Endothelial cell of umbilical vein (primary cell): Measurements from ENCODE around the gene CADPS. TPM values are rescaled to one million over a fixed set of nuclear protein-coding genes. Genes with fewer than 3 reads are reported as not detected.

Experiments
- BruUV-seq: library from RNA; stranded (reverse); fragments of 400-500 nt; replicated peaks from 2 replicates; lab custom pipeline; 2021; lab: Mats Ljungman, UMichigan
- CTCF ChIA-PET: fragments of 300-600, 350-600 bp; sonication (Branson Sonifier 250); formaldehyde crosslinking; loops from one replicate; lab custom pipeline; 2021; ENCODE audit warnings: antibody characterized with exemption, inconsistent platforms; lab: Charles Lee
- POLR2A ChIA-PET: fragments of 300-600, 350-600 bp; sonication (Branson Sonifier 250); formaldehyde crosslinking; loops from one replicate; lab custom pipeline; 2021; ENCODE audit warnings: antibody characterized with exemption, inconsistent platforms; lab: Charles Lee
- DNase-seq: peaks from one replicate; pipeline ENCODE4 v3.0.0-alpha.2; 2011; ENCODE audit warnings: low read depth, low spot score
- FAIRE-seq: peaks from 2 replicates; lab custom pipeline; 2011; peaks lifted over from hg19 to GRCh38; lab: Jason Lieb, UNC
- H2AFZ ChIP-seq: 2 replicates; pipeline ENCODE4 v1.6.0; 2012; ENCODE audit warnings: low read depth, low read length, control low read depth, inconsistent platforms
- H3K27ac ChIP-seq: 2 replicates; pipeline ENCODE4 v1.5.1; 2011; ENCODE audit warnings: low read depth, mild to moderate bottlenecking, control low read depth, low read length, moderate library complexity; ENCODE audit not compliant: insufficient read depth
- H3K27me3 ChIP-seq, 2 experiments: 2 replicates each; pipeline versions ENCODE4 v1.6.0 to v1.6.1; 2011; ENCODE audit warnings: low read length in 2 of 2, mixed read lengths in 1 of 2; ENCODE audit not compliant: control insufficient read depth in 2 of 2, insufficient read depth in 2 of 2
- H3K36me3 ChIP-seq, 2 experiments: 2 replicates in 1 of 2; 3 replicates in 1 of 2; pipeline ENCODE4 v1.5.1; 2011; ENCODE audit warnings: low read length in 2 of 2, mild to moderate bottlenecking in 1 of 2, moderate library complexity in 1 of 2; ENCODE audit not compliant: control insufficient read depth in 2 of 2, insufficient read depth in 2 of 2; ENCODE audit errors: extremely low read depth in 1 of 2
- H3K4me1 ChIP-seq: 3 replicates; pipeline ENCODE4 v1.5.1; 2011; ENCODE audit warnings: mild to moderate bottlenecking, low read length; ENCODE audit not compliant: control insufficient read depth, insufficient read depth; ENCODE audit errors: extremely low read depth
- H3K4me2 ChIP-seq: 2 replicates; pipeline ENCODE4 v1.6.1; 2011; ENCODE audit warnings: low read length, control low read depth, mixed read lengths; ENCODE audit not compliant: insufficient read depth
- H3K4me3 ChIP-seq, 3 experiments: fragments of 200-600 bp in 1 of 3; sonication (generic), shearing (Covaris generic) in 1 of 3; replicated peaks in 1 of 3; 2 replicates each; pipeline ENCODE4 v1.5.1; 2011 to 2016; ENCODE audit warnings: control low read depth in 3 of 3, low read length in 3 of 3, mild to moderate bottlenecking in 2 of 3, inconsistent platforms in 1 of 3, low read depth in 1 of 3, moderate library complexity in 1 of 3; ENCODE audit not compliant: insufficient read depth in 1 of 3
- H3K79me2 ChIP-seq: 2 replicates; pipeline ENCODE4 v1.6.0; 2012; ENCODE audit warnings: low read length, inconsistent platforms; ENCODE audit not compliant: control insufficient read depth, insufficient read depth
- H3K9ac ChIP-seq: replicated peaks from 2 replicates; pipeline ENCODE3; 2011; ENCODE audit warnings: low read length, control low read depth; ENCODE audit not compliant: insufficient read depth; ENCODE audit errors: extremely low read depth
- H3K9me1 ChIP-seq: replicated peaks from 3 replicates; pipeline ENCODE4 v1.6.0; 2011; ENCODE audit warnings: mild to moderate bottlenecking, low read length; ENCODE audit not compliant: control insufficient read depth, insufficient read depth; ENCODE audit errors: extremely low read depth
- H3K9me3 ChIP-seq: replicated peaks from 2 replicates; pipeline ENCODE4 v1.5.1; 2012; ENCODE audit warnings: low read length, inconsistent platforms; ENCODE audit not compliant: control insufficient read depth, insufficient read depth
- H4K20me1 ChIP-seq: replicated peaks from 2 replicates; pipeline ENCODE3; 2011; ENCODE audit warnings: mild to moderate bottlenecking, low read length; ENCODE audit not compliant: control insufficient read depth, insufficient read depth; ENCODE audit errors: extremely low read depth
- EZH2 ChIP-seq: IDR thresholded peaks from 2 replicates; pipeline ENCODE4 v1.6.1; 2012; ENCODE audit warnings: borderline replicate concordance, low read depth, mild to moderate bottlenecking, moderate library complexity, low read length, inconsistent platforms; ENCODE audit not compliant: severe bottlenecking
- GATA2 ChIP-seq: IDR thresholded peaks from 2 replicates; pipeline ENCODE4 v1.7.0; 2011; ENCODE audit warnings: low read depth, mild to moderate bottlenecking, moderate library complexity, mixed read lengths, low read length; ENCODE audit not compliant: insufficient read length, insufficient read depth
- JUN ChIP-seq: IDR thresholded peaks from 2 replicates; pipeline ENCODE4 v1.6.1; 2011; ENCODE audit warnings: borderline replicate concordance, low read depth; ENCODE audit not compliant: insufficient read length, insufficient read depth
- MYC ChIP-seq: IDR thresholded peaks from one replicate; pipeline ENCODE4 v1.6.1; 2011; ENCODE audit warnings: mild to moderate bottlenecking, low read depth, low read length
- POLR2A ChIP-seq: IDR thresholded peaks from 2 replicates; pipeline ENCODE4 v1.6.1; 2012; ENCODE audit warnings: low read depth, mild to moderate bottlenecking, control low read depth, low read length
- POLR2AphosphoS5 ChIP-seq: IDR thresholded peaks from 2 replicates; pipeline ENCODE4 v1.6.1; 2012; ENCODE audit warnings: low read depth, mild to moderate bottlenecking, control low read depth, low read length, moderate library complexity; ENCODE audit not compliant: insufficient read depth
- dilution Hi-C: fragments of 300-500 bp; cut with MboI; formaldehyde crosslinking; loops from one replicate; pipeline ENCODE4 v1.15.0; 2019; ENCODE audit warnings: low sequenced_read_pairs; ENCODE audit not compliant: extremely low pct_ligation_motif_present
- intact Hi-C: fragments of 100-400 bp; cut with micrococcal nuclease; formaldehyde crosslinking; loops from one replicate; pipeline ENCODE4 v1.10.0; 2022
- polyA plus RNA-seq, 4 experiments: library from polyadenylated mRNA; depleted of rRNA in 3 of 4; stranded (reverse) in 3 of 4; unstranded in 1 of 4; fragments of >200 nt; gene quantifications; 2 replicates each; pipeline versions ENCODE4 v1.2.1 to v1.2.3, GENCODE V29; 2011 to 2012; ENCODE audit warnings: missing spikeins in 1 of 4
- total RNA-seq: library from RNA; stranded (reverse); gene quantifications from 2 replicates; pipeline ENCODE4 v1.2.3, GENCODE V29; 2021

CADPS gene
- total and polyA plus RNA-seq, 2 donors (not counting 3 experiments of a cell fraction or from before 2014, with no cell fraction given), result not detected

- DNase-seq, result no peak
- no peaks in the 10 kb centered on the region for H3K36me3 ChIP-seq
- POLR2A ChIA-PET, result no interaction called here
- H3K27ac ChIP-seq, result no peak overlapping the region
- H3K4me2 ChIP-seq, result no peak overlapping the region
- TF ChIP-seq MYC (no peak), JUN (no peak), EZH2 (no peak), POLR2A (no peak)
- no peak for FAIRE-seq
- H3K9me1 ChIP-seq, result no peaks in the 10 kb centered on the region
- peaks cover 0 to under 1% of the 10 kb centered on the region in 2 experiments for H3K27me3 ChIP-seq
- intact Hi-C loops (no loop called here), dilution Hi-C loops (no loop called here)
- no TSS peak for BruUV-seq
- no peak overlapping the region for H3K4me3 ChIP-seq
- H3K9me3 ChIP-seq, result no peaks in the 10 kb centered on the region
- CTCF ChIA-PET, result interaction anchor here (1.0 kb wide), 1 partner anchor 173 kb away, joined by 4 read pairs; no protein-coding TSS in a partner anchor
- no peak overlapping the region for H2AFZ ChIP-seq
- no peaks in the 10 kb centered on the region for H3K79me2 ChIP-seq
- no peaks in the 10 kb centered on the region for H3K4me1 ChIP-seq
- H3K9ac ChIP-seq, result no peak overlapping the region
- no peaks in the 10 kb centered on the region for H4K20me1 ChIP-seq
Observed at GRCh38 chr3:62387251-62387650, 488.0 kb downstream of the CADPS start.

GRCh38 chr3:62379321-62379798 is 495.9 kb downstream of the CADPS start:
- TF ChIP-seq MYC, result no peak
- no peak for TF ChIP-seq POLR2AphosphoS5
- peak; percentile 52 for TF ChIP-seq EZH2
- no peak for TF ChIP-seq GATA2
- no peaks in the 10 kb centered on the region for H3K79me2 ChIP-seq
- no peak overlapping the region for H3K4me2 ChIP-seq
- peaks cover 72 to 79% of the 10 kb centered on the region in 2 experiments for H3K27me3 ChIP-seq
- BruUV-seq, result no TSS peak
- no peaks in the 10 kb centered on the region for H3K4me1 ChIP-seq
- POLR2A ChIA-PET, result no interaction called here
- no peaks in the 10 kb centered on the region for H3K9me3 ChIP-seq
- intact Hi-C loops (no loop called here), dilution Hi-C loops (no loop called here)
- CTCF ChIA-PET, result no interaction called here
- no peaks in the 10 kb centered on the region for H3K36me3 ChIP-seq
- no peak overlapping the region for H2AFZ ChIP-seq
- no peaks in the 10 kb centered on the region for H4K20me1 ChIP-seq
- H3K27ac ChIP-seq, result no peak overlapping the region
- no peaks in the 10 kb centered on the region for H3K9me1 ChIP-seq
- no peak for FAIRE-seq
- DNase-seq, result no peak
- no peak overlapping the region for H3K9ac ChIP-seq
- H3K4me3 ChIP-seq, result no peak overlapping the region
